ENCODE data around the gene CCDC57. TPM values are rescaled to one million over a fixed set of nuclear protein-coding genes. Genes with fewer than 3 reads are reported as not detected.

The CCDC57 gene
- total and polyA plus RNA-seq, 2 of the 4 experiments (the other 2 are of a cell fraction) = 7.3 to 31.3 TPM

DNA sequence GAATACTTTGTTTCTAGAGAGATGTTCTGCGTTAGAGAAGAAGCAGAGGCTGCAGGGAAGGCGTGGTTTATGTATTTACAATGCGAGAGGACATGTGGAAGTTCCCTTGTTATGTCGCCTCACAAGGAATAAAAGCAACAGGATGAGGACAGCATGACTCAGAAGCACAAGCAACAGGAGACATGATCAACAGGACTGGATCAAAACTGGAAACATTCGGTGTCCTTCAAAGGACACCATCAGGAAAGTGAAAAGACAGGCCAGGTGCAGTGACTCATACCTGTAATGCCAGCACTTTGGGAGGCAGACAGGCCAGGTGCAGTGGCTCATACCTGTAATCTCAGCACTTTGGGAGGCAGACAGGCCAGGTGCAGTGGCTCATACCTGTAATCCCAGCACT, 52.6 kb downstream of the CCDC57 start:
- no peak overlapping the region for H3K18ac ChIP-seq (ENCODE audit: low read depth, low read length)
- no peak overlapping the region for H3K9ac ChIP-seq (ENCODE audit: low read depth, low read length)
- ChIA-PET CTCF (no interaction called here), POLR2A (ENCODE audit: unreplicated experiment) (interaction anchor here (0.6 kb wide), 1 partner anchor 38 kb away, joined by 5 read pairs; no protein-coding TSS in a partner anchor)
- no TSS peak for BruUV-seq (replicated peaks)
- H2BK5ac ChIP-seq (ENCODE audit: low read depth, low read length, poor library complexity, severe bottlenecking) = no peak overlapping the region
- no peaks in the 10 kb centered on the region for H4K20me1 ChIP-seq (ENCODE audit: insufficient read depth, low read length)
- dilution Hi-C loops (cut with HindIII; ENCODE audit: low sequenced_read_pairs, unreplicated experiment) = no loop called here
- no peaks in the 10 kb centered on the region for H3K9me1 ChIP-seq (ENCODE audit: insufficient read depth, low read length)
- H2BK20ac ChIP-seq (ENCODE audit: low read depth, low read length) = no peak overlapping the region
- in situ Hi-C loops (cut with MboI; ENCODE audit: low sequenced_read_pairs) = no loop called here
- DNase-seq (peak; percentile 66), ATAC-seq (ENCODE audit: low read depth) (no peak)
- no peak overlapping the region for H2BK120ac ChIP-seq (ENCODE audit: low read depth, low read length)
- no peak overlapping the region for H2BK15ac ChIP-seq (ENCODE audit: low read depth, low read length)
- H3K27me3 ChIP-seq (ENCODE audit: control insufficient read depth, insufficient read depth, low read length) = no peaks in the 10 kb centered on the region
- H2AFZ ChIP-seq (replicated peaks; ENCODE audit: low read length, poor library complexity) = no peak overlapping the region
- TF ChIP-seq CHD1 (IDR thresholded peaks at IDR 0.05; ENCODE audit: low read depth, low read length) (no peak), MXI1 (IDR thresholded peaks at IDR 0.05; ENCODE audit: borderline replicate concordance, low read depth, low read length) (0 out of 2 replicates have a peak, but pooled peaks have one; percentile 50), SMC3 (IDR thresholded peaks at IDR 0.05; ENCODE audit: low read depth, low read length) (no peak), RAD21 (IDR thresholded peaks at IDR 0.05; ENCODE audit: low read length) (no peak), MAFK (IDR thresholded peaks at IDR 0.05; ENCODE audit: low read depth, low read length) (no peak), RCOR1 (IDR thresholded peaks at IDR 0.05; ENCODE audit: insufficient replicate concordance, low read length) (no peak)
- H3K79me1 ChIP-seq (ENCODE audit: low read depth in 1 of 2, low read length in 2 of 2) = no peaks in the 10 kb centered on the region
- no peak overlapping the region for H3K14ac ChIP-seq (replicated peaks; ENCODE audit: low read depth, low read length)
- no peak overlapping the region for H3K23ac ChIP-seq (ENCODE audit: low read depth, low read length)
- no peaks in the 10 kb centered on the region for H3K9me3 ChIP-seq (ENCODE audit: control insufficient read depth, insufficient read depth, low read length)
- H2AK5ac ChIP-seq (ENCODE audit: low read depth, low read length) = no peak overlapping the region
- WGBS, 2 experiments (ENCODE audit: extremely low coverage in 2 of 2, insufficient read length in 1 of 2) = 78% methylated on average over 5 of the region's 5 CpGs; no CpG with 5 or more reads in 1 of the 2 experiments
- no peak overlapping the region for H3K56ac ChIP-seq (ENCODE audit: extremely low read depth, insufficient read depth, low read length)
- H4K91ac ChIP-seq (ENCODE audit: insufficient read depth, low read depth, low read length) = no peak overlapping the region
- H3K27ac ChIP-seq (ENCODE audit: insufficient read depth, low read length) = no peak overlapping the region
- no peak overlapping the region for H4K5ac ChIP-seq (ENCODE audit: low read depth, low read length)
- no peak overlapping the region for H4K8ac ChIP-seq (ENCODE audit: low read depth in 2 of 2, low read length in 2 of 2)
- H3K4me2 ChIP-seq (ENCODE audit: low read depth, low read length) = no peak overlapping the region
- H3K4me3 ChIP-seq (ENCODE audit: insufficient read depth, low read depth, low read length) = no peak overlapping the region
- intact Hi-C loops (cut with micrococcal nuclease) = no loop called here
- H3K4ac ChIP-seq (ENCODE audit: low read depth, low read length) = no peak overlapping the region
- peaks cover 22% of the 10 kb centered on the region for H3K36me3 ChIP-seq (ENCODE audit: control insufficient read depth, insufficient read depth, low read length)
- H3K4me1 ChIP-seq (ENCODE audit: control insufficient read depth, insufficient read depth, low read length) = no peaks in the 10 kb centered on the region
- H2AK9ac ChIP-seq (replicated peaks; ENCODE audit: low read depth, low read length, poor library complexity) = no peak overlapping the region

Data from IMR-90 (cell line).